Measurements from ENCODE around the gene MYCBP2.
"Not testable (repeated sequence)": the region's sequence is repeated elsewhere in the genome, so short reads cannot be mapped to it uniquely, and the experiment has no call there.

The MYCBP2 gene

GRCh38 chr13:77026861-77027621 is 299.9 kb downstream of the MYCBP2 start, which contains the start of gene FBXL3:
Gene FBXL3 (minus strand): TSS chr13:77027159. CDS start chr13:77021860, 5,299 bp downstream.
- DNase-seq: peak; percentile 41

GRCh38 chr13:77026255-77026860 is 300.5 kb downstream of the MYCBP2 start:
- no peak for DNase-seq

GRCh38 chr13:77022341-77022740 is 304.6 kb downstream of the MYCBP2 start:
- DNase-seq: no peak

GRCh38 chr13:77019756-77020155 is 307.1 kb downstream of the MYCBP2 start:
- DNase-seq: no peak

- DNase-seq: no peak
Measured at GRCh38 chr13:77016888-77017623, 309.8 kb downstream of the MYCBP2 start.

GRCh38 chr13:77016251-77016812 is 310.6 kb downstream of the MYCBP2 start:
- DNase-seq: no peak

GRCh38 chr13:77014906-77015685 is 311.8 kb downstream of the MYCBP2 start:
- DNase-seq: no peak

GRCh38 chr13:77013853-77014542 is 312.9 kb downstream of the MYCBP2 start:
- no peak for DNase-seq

- not testable (repeated sequence) for DNase-seq
Measured at GRCh38 chr13:77009719-77010118, 317.2 kb downstream of the MYCBP2 start.

- no peak for DNase-seq
Measured at GRCh38 chr13:77009011-77009410, 317.9 kb downstream of the MYCBP2 start.

GRCh38 chr13:77008337-77008736 is 318.6 kb downstream of the MYCBP2 start:
- not testable (repeated sequence) for DNase-seq

GRCh38 chr13:77002590-77003190 is 324.2 kb downstream of the MYCBP2 start:
- no peak for DNase-seq

- DNase-seq: peak; percentile 62
Measured at GRCh38 chr13:77001963-77002587, 324.8 kb downstream of the MYCBP2 start.

GRCh38 chr13:77001540-77001939 is 325.4 kb downstream of the MYCBP2 start:
- DNase-seq: no peak

- no peak for DNase-seq
Measured at GRCh38 chr13:77000475-77000874, 326.4 kb downstream of the MYCBP2 start.
